OCI-LY1 (cell line): ENCODE results near the gene HEXD.

ENCODE experiments used
- CTCF ChIP-seq: fragments of 200-600 bp; sonication (generic), shearing (Covaris generic); IDR thresholded peaks from 2 replicates; pipeline ENCODE4 v1.5.1; 2017; ENCODE audit warnings: mild to moderate bottlenecking, antibody characterized with exemption, low read length, moderate library complexity, mixed read lengths
- EZH2 ChIP-seq: fragments of 200-600 bp; sonication (generic), shearing (Covaris generic); IDR thresholded peaks from 2 replicates; pipeline ENCODE4 v1.8.0; 2017; ENCODE audit warnings: borderline replicate concordance, mixed run types, mild to moderate bottlenecking, antibody characterized with exemption, low read length, moderate library complexity, mixed read lengths

DNA sequence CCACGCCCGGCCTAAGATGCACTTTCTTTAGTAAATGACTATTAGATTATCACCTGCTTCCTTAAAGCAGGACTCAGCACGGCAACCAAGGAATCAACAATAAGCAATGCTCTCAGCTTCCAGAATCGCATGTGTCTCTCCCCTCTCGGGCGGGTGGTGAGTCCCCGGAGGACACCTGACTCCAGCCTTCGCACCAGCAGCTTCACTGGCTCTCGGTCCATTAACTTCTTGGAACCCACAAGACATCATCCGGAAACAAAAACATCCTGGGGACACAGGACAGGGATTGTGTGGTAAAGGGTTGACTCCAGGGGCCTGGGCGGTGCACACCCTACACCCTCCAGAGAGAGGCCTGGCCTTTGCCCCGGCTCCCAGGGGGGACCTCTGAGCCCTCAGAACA, 23.9 kb upstream of the HEXD start:
- TF ChIP-seq CTCF (no peak), EZH2 (no peak)
